GM19099 (cell line): Measurements from ENCODE around the gene EHD2.

Experiments
- POLR2A ChIP-seq: IDR thresholded peaks from 3 replicates; pipeline ENCODE4 v1.6.1; 2011; ENCODE audit warnings: low read depth; ENCODE audit not compliant: insufficient read length; ENCODE audit errors: extremely low read depth

EHD2 gene, protein sequence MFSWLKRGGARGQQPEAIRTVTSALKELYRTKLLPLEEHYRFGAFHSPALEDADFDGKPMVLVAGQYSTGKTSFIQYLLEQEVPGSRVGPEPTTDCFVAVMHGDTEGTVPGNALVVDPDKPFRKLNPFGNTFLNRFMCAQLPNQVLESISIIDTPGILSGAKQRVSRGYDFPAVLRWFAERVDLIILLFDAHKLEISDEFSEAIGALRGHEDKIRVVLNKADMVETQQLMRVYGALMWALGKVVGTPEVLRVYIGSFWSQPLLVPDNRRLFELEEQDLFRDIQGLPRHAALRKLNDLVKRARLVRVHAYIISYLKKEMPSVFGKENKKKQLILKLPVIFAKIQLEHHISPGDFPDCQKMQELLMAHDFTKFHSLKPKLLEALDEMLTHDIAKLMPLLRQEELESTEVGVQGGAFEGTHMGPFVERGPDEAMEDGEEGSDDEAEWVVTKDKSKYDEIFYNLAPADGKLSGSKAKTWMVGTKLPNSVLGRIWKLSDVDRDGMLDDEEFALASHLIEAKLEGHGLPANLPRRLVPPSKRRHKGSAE

DNA sequence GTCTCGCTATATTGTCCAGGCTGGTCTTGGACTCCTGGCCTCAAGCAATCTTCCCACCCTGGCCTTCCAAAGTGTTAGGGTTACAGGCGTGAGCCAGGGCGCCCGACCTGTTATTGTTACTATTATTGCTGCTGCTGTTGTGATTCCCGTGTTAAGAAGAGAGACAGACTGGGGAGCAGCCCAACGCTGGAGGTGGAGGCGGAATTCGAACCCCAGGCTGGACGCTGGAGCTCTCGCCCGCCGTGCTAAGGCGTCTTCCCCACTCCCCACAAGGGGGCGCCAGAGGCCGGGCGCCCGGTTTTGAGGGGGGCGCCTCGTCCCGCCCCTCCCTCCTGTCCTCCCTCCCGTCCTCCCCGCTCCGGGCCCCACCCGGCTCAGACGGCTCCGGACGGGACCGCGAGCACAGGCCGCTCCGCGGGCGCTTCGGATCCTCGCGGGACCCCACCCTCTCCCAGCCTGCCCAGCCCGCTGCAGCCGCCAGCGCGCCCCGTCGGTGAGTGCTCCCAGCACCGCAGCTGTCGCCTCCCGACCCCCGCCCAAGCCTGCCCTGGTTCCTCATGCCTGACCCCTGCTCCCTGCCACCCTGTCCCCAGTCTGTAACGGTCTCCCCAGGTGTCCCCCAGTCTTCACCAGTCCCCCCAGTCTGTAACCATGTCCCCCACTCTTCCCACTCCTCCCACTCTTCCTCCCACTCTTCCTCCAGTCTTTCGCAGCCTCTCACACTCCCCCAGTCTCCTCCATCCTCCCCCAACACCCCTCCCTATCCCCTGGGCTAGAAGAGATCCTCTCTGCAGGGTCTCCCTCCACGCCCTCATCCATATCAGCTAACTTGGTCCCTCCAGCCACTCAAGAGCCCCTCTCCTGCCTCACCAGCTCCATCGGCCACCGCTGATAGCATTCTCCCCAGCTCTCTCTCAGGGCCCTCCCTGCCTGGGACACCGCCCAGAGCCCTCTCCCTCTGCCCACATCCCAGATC, at the start of gene EHD2:
Gene EHD2 (plus strand): TSS at position 377 of the 976 bp plus-strand sequence. CDS start 3,191 bp downstream, outside the sequence.
- TF ChIP-seq POLR2A, result no peak

DNA sequence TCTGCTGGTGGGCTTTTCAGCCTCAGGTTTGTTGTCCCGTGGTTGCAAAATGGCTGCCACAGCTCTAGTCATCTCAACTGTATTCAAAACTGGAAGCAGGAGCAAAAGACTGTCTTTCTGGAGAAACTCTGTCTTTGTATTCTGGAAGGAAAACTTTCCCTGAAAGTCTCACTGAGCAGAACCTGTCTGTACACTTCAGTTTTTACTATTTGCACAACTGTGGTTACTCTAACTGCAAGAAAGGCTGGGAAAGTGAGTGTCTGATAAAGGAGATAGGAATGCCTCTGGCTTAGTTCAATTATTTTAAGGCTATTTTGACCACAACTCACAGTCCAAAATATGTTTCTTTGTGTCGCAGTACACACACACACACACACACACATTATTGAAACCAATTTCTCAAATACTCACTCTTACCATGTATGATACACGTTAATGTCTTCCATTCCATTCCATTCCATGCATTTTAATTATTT, 49.7 kb upstream of the EHD2 start:
- no peak for TF ChIP-seq POLR2A

DNA sequence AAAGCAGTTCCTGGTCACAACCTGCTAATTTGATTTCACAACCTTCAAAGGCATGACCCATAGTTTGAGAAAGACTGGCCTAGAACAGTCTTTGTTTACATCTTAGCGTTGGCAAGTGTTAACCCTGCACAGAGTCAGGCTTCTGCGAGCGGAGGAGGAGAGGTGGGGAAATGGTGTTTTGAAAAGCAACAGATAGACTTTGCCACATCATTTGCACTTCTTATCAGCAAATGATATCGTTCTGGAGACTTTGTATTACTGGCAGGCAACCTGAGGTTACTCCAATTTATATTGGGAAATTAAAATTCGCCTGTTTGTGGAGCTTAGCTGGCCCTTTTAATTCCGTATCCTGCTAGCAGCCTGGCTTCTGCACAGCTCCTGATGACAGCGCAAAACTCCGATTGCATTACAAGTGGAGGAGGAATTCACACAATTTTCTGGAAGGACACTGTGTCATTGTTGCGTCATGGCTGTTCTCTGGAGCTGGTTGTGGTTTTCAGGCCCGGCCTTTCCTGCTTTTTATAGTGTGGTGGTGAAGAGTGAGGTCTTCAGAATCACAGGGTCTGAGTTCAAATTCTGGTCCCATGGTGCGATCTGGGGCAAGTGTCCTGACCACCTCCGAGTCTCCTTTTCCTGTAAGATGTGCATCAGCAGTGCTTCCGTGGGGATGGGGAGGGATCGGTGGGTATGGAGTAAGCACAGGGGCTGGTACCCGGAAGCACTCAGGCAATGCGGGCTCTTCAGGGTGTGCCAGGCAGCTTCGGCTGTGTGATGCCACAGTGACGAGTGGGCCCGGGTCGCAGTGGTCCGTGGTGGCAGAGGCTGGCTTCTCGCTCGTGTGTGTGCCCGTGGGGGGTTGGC, 49.1 kb upstream of the EHD2 start:
- TF ChIP-seq POLR2A, result no peak

DNA sequence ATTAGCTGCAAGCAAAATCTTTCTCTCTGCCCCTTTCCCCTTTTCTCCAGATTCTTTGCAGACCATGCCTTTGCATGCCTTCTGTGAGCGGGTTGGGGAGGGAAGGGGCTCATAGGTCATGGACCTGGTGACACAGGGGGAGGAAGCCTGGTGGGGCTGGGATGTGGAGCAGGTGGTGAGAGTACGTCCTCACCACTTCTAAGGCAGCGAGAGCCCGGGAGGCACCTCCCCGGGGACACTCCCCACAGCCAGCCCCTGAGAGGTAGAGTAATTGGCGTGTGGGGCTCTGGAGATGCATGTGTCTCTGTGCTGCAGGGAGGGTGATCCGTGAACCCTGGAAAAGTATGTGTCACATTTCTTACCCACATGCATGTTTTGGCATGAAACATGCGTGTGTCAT, 42.5 kb upstream of the EHD2 start:
- no peak for TF ChIP-seq POLR2A

DNA sequence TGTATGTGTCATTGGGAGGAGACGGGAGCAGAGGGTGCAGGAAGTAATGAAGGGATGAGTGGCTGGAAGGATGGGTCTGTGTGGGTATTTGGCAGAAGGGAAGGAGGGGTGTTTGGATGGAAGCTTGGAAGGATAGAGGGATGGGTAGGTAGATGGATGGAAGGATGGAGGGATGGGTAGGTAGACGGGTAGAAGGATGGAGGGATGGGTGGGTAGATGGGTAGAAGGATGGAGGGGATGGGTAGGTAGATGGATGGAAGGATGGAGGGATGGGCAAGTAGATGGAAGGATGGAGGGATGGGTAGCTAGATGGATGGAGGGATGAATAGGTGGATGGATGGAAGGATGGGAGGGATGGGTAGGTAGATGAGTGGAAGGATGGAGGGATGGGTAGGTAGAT, 41.7 kb upstream of the EHD2 start:
- TF ChIP-seq POLR2A, result no peak

DNA sequence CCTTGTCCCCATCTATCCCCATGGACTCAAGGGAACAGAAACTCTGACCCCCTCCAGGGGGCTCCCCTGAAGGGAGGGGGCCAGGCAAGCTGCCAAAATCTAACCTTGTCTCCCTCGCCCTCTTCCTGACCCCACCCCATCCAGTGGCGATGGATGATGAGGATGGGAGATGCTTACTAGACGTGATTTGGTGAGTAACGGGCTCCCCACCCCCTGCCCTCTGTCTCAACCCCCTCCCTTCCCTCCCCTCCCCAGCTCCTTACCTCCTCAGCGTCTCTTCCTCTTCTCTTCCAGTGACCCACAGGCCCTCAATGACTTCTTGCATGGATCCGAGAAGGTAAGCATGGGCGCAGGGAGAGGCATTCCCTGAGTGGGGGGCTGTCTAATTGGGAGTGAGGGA, 39.8 kb upstream of the EHD2 start:
- TF ChIP-seq POLR2A, result no peak

DNA sequence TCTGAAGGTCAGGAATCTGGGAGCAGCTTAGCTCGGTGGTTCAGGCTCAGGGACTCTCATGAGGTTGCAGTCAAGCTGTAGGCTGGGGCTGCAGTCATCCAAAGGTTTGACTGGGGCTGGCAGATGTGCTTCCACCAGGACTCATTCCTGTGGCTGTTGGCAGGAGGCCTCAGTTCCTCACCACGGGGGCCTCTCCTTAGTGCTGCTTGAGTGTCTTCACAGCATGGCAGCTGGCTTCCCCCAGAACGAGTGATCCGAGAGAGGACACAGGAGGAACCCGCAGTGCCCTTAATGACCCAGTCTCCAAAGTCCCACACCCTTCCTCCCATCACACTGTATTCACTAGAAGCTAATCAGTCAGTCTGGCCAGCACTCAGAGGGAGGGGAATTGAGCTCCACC, 38.7 kb upstream of the EHD2 start:
- no peak for TF ChIP-seq POLR2A

DNA sequence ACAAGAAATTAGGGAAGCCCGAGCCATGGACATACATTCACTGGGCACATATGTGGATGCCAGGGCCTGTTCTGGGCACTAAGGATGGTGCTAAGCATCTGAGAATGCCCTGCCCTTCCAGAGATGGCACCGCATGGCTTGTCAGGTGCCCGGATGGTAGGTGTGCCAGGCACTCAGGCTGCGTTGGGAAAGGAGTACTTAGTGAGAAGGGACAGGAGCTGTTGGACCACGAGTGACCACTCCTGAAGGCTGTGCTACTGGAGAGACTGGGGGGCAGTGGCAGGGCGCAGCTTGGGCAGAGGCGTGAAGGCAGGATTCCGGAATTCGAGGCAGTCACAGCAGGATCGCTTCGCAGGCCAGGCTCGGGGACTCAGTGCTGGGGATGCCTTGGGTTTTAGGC, 38.0 kb upstream of the EHD2 start:
- TF ChIP-seq POLR2A, result no peak

DNA sequence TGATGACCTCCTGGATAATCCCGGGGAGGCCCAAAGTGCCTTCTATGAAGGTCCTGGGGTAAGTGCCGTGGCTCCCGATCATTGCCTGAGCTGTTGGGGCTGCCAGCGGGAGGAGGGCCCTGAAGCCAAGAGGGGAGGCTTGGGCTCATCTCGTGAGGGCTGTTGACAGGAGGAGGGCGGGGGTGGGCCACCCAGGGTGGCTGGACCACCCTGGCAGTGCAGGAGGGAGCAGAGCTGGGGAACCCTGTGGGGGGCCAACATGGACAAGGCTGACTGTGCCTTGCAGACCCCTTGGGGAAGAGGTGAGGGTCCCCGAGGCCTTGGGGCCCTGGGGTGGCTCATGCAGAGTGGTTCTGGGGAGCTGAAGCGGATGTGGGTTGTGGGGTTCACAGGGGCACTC, 37.4 kb upstream of the EHD2 start:
- TF ChIP-seq POLR2A, result no peak

DNA sequence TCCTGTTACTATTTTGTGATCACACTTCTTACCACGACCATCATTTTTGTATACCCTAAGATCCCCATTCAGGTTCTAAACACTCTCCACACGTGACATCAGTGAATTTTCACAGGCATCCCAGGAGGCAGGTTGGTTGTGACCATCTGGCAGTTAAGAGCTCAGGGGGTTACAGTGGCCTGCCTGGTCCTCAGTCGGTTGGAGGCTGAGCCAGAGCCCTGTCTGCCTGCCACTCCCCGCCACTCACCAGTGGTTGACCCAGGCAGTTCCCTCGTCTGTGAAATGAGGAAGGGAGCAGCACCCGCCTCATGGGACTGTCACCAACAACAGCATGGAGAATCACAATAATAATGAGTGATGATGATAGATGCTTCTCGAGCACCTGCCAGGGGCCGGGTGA, 36.4 kb upstream of the EHD2 start:
- no peak for TF ChIP-seq POLR2A

DNA sequence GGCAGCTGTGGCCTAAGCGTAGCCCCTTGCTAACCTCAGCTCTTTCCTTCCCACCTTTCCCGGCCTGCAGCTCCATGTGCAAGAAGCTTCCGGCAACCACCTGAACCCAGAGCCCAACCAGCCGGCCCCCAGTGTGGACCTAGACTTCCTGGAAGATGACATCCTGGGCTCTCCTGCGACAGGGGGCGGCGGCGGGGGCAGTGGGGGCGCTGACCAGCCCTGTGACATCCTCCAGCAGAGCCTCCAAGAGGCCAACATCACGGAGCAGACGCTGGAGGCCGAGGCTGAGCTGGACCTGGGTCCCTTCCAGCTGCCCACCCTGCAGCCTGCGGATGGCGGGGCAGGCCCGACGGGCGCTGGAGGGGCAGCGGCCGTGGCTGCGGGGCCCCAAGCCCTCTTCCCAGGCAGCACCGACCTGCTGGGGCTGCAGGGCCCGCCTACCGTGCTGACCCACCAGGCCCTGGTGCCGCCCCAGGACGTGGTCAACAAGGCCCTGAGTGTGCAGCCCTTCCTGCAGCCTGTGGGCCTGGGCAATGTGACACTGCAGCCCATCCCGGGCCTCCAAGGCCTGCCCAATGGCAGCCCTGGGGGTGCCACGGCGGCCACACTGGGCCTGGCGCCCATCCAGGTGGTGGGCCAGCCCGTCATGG, 33.8 kb upstream of the EHD2 start:
- TF ChIP-seq POLR2A, result no peak

DNA sequence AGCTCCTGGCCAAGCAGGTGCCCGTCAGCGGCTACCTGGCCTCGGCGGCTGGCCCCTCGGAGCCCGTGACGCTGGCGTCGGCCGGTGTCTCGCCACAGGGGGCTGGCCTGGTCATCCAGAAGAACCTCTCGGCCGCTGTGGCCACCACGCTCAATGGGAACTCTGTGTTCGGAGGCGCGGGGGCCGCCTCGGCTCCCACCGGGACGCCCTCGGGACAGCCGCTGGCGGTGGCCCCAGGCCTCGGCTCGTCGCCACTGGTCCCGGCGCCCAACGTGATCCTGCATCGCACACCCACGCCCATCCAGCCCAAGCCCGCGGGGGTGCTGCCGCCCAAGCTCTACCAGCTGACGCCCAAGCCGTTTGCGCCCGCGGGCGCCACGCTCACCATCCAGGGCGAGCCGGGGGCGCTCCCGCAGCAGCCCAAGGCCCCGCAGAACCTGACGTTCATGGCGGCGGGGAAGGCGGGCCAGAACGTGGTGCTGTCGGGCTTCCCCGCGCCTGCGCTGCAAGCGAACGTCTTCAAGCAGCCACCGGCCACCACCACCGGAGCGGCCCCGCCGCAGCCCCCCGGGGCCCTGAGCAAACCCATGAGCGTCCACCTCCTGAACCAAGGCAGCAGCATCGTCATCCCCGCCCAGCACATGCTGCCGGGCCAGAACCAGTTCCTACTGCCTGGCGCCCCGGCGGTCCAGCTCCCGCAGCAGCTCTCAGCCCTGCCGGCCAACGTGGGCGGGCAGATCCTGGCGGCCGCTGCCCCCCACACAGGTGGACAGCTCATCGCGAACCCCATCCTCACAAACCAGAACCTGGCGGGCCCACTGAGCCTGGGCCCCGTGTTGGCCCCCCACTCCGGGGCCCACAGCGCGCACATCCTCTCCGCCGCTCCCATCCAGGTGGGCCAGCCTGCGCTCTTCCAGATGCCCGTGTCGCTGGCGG, 33.0 kb upstream of the EHD2 start:
- no peak for TF ChIP-seq POLR2A

DNA sequence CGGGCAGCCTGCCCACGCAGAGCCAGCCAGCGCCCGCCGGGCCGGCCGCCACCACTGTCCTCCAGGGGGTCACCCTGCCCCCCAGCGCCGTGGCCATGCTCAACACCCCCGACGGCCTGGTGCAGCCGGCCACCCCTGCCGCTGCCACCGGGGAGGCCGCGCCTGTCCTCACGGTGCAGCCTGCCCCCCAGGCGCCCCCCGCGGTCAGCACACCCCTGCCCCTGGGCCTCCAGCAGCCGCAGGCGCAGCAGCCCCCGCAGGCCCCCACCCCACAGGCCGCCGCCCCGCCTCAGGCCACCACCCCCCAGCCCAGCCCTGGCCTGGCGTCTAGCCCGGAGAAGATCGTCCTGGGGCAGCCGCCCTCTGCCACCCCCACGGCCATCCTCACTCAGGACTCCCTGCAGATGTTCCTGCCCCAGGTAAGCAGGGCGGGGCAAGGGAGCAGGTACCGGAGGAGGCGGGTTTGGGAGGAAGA, 32.3 kb upstream of the EHD2 start:
- no peak for TF ChIP-seq POLR2A
